HepG2 (cell line): ENCODE measurements around the gene MAJIN. TPM values are rescaled to one million over a fixed set of nuclear protein-coding genes. Genes with fewer than 3 reads are reported as not detected.

Experiments used
- KDM5B ChIP-seq: sonication (generic); formaldehyde crosslinking; IDR thresholded peaks from 2 replicates; pipeline ENCODE4 v1.4.0; 2020; ENCODE audit warnings: missing genetic modification reagents, mild to moderate bottlenecking, borderline replicate concordance
- MEIS2 ChIP-seq: sonication (generic); formaldehyde crosslinking; IDR thresholded peaks from 2 replicates; pipeline ENCODE4 v1.9.0; 2021; ENCODE audit warnings: mild to moderate bottlenecking, missing genetic modification reagents
- MTF1 ChIP-seq: sonication (generic); formaldehyde crosslinking; IDR thresholded peaks from 2 replicates; pipeline ENCODE4 v1.5.0; 2020; ENCODE audit warnings: missing genetic modification reagents
- NFE2L1 ChIP-seq: sonication (generic); formaldehyde crosslinking; IDR thresholded peaks from 2 replicates; pipeline ENCODE4 v1.4.0; 2020; ENCODE audit warnings: missing genetic modification reagents, mild to moderate bottlenecking, borderline replicate concordance
- NR1H2 ChIP-seq: sonication (generic); formaldehyde crosslinking; IDR thresholded peaks from 2 replicates; pipeline ENCODE4 v1.8.1; 2022; ENCODE audit warnings: low read depth, missing genetic modification reagents, borderline replicate concordance
- NR2F1 ChIP-seq, 2 experiments: fragments of 450-650 bp in 1 of 2; formaldehyde crosslinking in 1 of 2; IDR thresholded peaks; 2 replicates each; pipeline versions ENCODE4 v1.5.0 to v1.6.1; 2016 to 2020; ENCODE audit warnings: mild to moderate bottlenecking in 1 of 2, missing compliant biosample characterization in 1 of 2, missing genetic modification reagents in 1 of 2, moderate library complexity in 1 of 2
- RFX3 ChIP-seq: IDR thresholded peaks from 2 replicates; pipeline ENCODE4 v1.6.1; 2016; ENCODE audit warnings: missing biosample characterization, missing genetic modification reagents
- SOX6 ChIP-seq, 2 experiments: fragments of 450-650 bp in 1 of 2; sonication (generic) in 1 of 2; formaldehyde crosslinking in 1 of 2; IDR thresholded peaks; 2 replicates each; pipeline versions ENCODE4 v1.4.0 to v1.6.1; 2017 to 2020; ENCODE audit warnings: antibody characterized with exemption in 1 of 2, mild to moderate bottlenecking in 1 of 2, missing genetic modification reagents in 1 of 2
- ZBTB26 ChIP-seq: IDR thresholded peaks from 2 replicates; pipeline ENCODE4 v1.6.1; 2016; ENCODE audit warnings: missing compliant biosample characterization, missing genetic modification reagents, borderline replicate concordance
- ZNF251 ChIP-seq: sonication (generic); formaldehyde crosslinking; IDR thresholded peaks from 2 replicates; pipeline ENCODE4 v1.9.0; 2021; ENCODE audit warnings: mild to moderate bottlenecking, missing genetic modification reagents
- ZNF263 ChIP-seq: sonication (generic); formaldehyde crosslinking; IDR thresholded peaks from 2 replicates; pipeline ENCODE4 v1.4.0; 2020; ENCODE audit warnings: missing genetic modification reagents
- ZNF678 ChIP-seq: sonication (generic); formaldehyde crosslinking; IDR thresholded peaks from 2 replicates; pipeline ENCODE4 v1.4.0; 2020; ENCODE audit warnings: mild to moderate bottlenecking, missing genetic modification reagents
- ZNF879 ChIP-seq: sonication (generic); formaldehyde crosslinking; IDR thresholded peaks from 2 replicates; pipeline ENCODE4 v1.8.1; 2023; ENCODE audit warnings: missing genetic modification reagents
- polyA plus RNA-seq, 8 experiments: library from polyadenylated mRNA; depleted of rRNA in 3 of 8; stranded (reverse) in 7 of 8; unstranded in 1 of 8; fragments of >200 nt; fragmentation: Illumina TruSeq in 4 of 8; extraction: Trizol in 4 of 8; gene quantifications; 2 replicates each; pipeline versions ENCODE4 v1.2.1 to v1.2.3, GENCODE V29; 2011 to 2016; ENCODE audit warnings: low read depth in 4 of 8, missing spikeins in 1 of 8, mixed read lengths in 1 of 8; ENCODE audit not compliant: insufficient read depth in 1 of 8
- total RNA-seq, 5 experiments: library from RNA; depleted of rRNA; stranded (reverse); fragments of >200 nt; fragmentation: Illumina TruSeq; extraction: Trizol; gene quantifications; 2 replicates each; pipeline ENCODE4 v1.2.3, GENCODE V29; 2016; ENCODE audit warnings: low read depth in 1 of 5
- TF ChIP-seq, protein P1 (sequence below): sonication (generic); formaldehyde crosslinking; IDR thresholded peaks from 2 replicates; pipeline ENCODE4 v1.8.0; 2022; ENCODE audit warnings: mild to moderate bottlenecking, missing genetic modification reagents
- TF ChIP-seq, protein P2 (sequence below): sonication (generic); formaldehyde crosslinking; IDR thresholded peaks from 2 replicates; pipeline ENCODE4 v1.4.0; 2020; ENCODE audit warnings: missing genetic modification reagents, borderline replicate concordance
- TF ChIP-seq, protein P3 (sequence below): IDR thresholded peaks from 2 replicates; pipeline ENCODE4 v1.6.1; 2018; ENCODE audit warnings: missing genetic modification reagents, mild to moderate bottlenecking, missing compliant biosample characterization

The MAJIN gene
- total and polyA plus RNA-seq, 2 of the 13 experiments (the other 11 are each of a cell fraction or from before 2014, with no cell fraction given) = not detected

DNA sequence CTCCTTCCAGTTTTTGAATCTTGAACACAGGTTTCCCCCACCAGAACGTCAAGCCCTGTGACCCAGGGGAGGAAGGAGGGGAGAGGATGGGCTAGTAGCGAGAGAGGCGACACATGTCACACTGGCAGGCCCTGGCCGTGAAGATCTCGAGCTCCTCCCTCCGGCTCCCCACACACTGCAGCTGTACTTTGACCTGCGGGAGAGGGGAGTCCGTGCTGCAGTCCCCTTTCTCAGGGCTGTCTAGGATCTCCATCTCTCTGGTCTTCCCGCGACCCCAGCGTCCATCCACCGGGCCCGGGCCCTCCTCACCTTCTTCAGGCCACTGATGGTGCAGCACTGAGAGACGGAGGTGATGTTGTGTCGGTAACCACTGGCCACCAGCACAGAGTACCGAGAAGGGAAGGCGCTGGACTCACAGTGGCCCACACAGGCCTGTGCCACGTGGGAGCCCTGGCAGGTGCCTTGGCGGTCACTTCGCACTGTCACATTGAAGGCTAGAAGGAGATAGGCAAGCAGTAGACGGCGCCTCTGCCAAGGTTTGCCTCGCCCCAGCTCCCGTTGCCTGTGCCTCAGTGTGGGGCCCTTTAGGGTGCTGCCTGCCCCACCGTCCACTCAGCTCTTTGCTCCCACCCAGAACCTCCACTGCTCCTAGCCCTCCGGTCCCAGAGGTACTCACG lies 37.1 kb downstream of the MAJIN start (continued):
- TF ChIP-seq, protein P1, sequence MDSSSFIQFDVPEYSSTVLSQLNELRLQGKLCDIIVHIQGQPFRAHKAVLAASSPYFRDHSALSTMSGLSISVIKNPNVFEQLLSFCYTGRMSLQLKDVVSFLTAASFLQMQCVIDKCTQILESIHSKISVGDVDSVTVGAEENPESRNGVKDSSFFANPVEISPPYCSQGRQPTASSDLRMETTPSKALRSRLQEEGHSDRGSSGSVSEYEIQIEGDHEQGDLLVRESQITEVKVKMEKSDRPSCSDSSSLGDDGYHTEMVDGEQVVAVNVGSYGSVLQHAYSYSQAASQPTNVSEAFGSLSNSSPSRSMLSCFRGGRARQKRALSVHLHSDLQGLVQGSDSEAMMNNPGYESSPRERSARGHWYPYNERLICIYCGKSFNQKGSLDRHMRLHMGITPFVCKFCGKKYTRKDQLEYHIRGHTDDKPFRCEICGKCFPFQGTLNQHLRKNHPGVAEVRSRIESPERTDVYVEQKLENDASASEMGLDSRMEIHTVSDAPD (CRISPR knock-in tag) = no peak
- TF ChIP-seq, protein P2, sequence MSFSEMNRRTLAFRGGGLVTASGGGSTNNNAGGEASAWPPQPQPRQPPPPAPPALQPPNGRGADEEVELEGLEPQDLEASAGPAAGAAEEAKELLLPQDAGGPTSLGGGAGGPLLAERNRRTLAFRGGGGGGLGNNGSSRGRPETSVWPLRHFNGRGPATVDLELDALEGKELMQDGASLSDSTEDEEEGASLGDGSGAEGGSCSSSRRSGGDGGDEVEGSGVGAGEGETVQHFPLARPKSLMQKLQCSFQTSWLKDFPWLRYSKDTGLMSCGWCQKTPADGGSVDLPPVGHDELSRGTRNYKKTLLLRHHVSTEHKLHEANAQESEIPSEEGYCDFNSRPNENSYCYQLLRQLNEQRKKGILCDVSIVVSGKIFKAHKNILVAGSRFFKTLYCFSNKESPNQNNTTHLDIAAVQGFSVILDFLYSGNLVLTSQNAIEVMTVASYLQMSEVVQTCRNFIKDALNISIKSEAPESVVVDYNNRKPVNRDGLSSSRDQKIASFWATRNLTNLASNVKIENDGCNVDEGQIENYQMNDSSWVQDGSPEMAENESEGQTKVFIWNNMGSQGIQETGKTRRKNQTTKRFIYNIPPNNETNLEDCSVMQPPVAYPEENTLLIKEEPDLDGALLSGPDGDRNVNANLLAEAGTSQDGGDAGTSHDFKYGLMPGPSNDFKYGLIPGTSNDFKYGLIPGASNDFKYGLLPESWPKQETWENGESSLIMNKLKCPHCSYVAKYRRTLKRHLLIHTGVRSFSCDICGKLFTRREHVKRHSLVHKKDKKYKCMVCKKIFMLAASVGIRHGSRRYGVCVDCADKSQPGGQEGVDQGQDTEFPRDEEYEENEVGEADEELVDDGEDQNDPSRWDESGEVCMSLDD (CRISPR knock-in tag) = no peak
- TF ChIP-seq, protein P3, sequence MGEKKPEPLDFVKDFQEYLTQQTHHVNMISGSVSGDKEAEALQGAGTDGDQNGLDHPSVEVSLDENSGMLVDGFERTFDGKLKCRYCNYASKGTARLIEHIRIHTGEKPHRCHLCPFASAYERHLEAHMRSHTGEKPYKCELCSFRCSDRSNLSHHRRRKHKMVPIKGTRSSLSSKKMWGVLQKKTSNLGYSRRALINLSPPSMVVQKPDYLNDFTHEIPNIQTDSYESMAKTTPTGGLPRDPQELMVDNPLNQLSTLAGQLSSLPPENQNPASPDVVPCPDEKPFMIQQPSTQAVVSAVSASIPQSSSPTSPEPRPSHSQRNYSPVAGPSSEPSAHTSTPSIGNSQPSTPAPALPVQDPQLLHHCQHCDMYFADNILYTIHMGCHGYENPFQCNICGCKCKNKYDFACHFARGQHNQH (CRISPR knock-in tag) = no peak
- 0 out of 2 replicates have a peak, but pooled peaks have one; percentile 38 for TF ChIP-seq ZNF879 (CRISPR knock-in tag)
- TF ChIP-seq MTF1 = no peak
- TF ChIP-seq ZNF251 (CRISPR knock-in tag) = no peak
- peak; percentile 67; the same call in 1 of the 2 replicates for TF ChIP-seq KDM5B (CRISPR knock-in tag)
- TF ChIP-seq ZNF678 (CRISPR knock-in tag) = no peak
- TF ChIP-seq NR1H2 (CRISPR knock-in tag) = no peak
- no peak for TF ChIP-seq SOX6 (IDR thresholded peaks at IDR 0.05)
- no peak for TF ChIP-seq SOX6 (CRISPR knock-in tag; IDR thresholded peaks at IDR 0.05)
- TF ChIP-seq RFX3 (CRISPR knock-in tag) = no peak
- peak; percentile 91 for TF ChIP-seq ZNF263
- TF ChIP-seq MEIS2 (CRISPR knock-in tag) = no peak; the same call in 1 of the 2 replicates
- no peak for TF ChIP-seq NFE2L1 (CRISPR knock-in tag)
- TF ChIP-seq ZBTB26 = no peak; the same call in 1 of the 2 replicates
- 0 out of 4 replicates have a peak, but pooled peaks of 1 of the 2 experiments have one; percentile 13 for TF ChIP-seq NR2F1 (CRISPR knock-in tag; IDR thresholded peaks at IDR 0.05)
